Hepatocyte (in vitro differentiated cells): ENCODE measurements around the gene CLIC5.

Experiments
- EZH2phosphoT487 ChIP-seq: fragments of 200-600 bp; sonication (generic); IDR thresholded peaks from one replicate; pipeline ENCODE4 v1.6.1; 2018; ENCODE audit warnings: antibody characterized with exemption, mild to moderate bottlenecking, low read depth, moderate library complexity; ENCODE audit not compliant: unreplicated experiment, severe bottlenecking
- TF ChIP-seq, protein P1 (sequence below): fragments of 200-600 bp; sonication (generic); IDR thresholded peaks from 2 replicates; pipeline ENCODE4 v1.5.1; 2016; ENCODE audit warnings: antibody characterized with exemption, mild to moderate bottlenecking; ENCODE audit not compliant: poor library complexity

DNA sequence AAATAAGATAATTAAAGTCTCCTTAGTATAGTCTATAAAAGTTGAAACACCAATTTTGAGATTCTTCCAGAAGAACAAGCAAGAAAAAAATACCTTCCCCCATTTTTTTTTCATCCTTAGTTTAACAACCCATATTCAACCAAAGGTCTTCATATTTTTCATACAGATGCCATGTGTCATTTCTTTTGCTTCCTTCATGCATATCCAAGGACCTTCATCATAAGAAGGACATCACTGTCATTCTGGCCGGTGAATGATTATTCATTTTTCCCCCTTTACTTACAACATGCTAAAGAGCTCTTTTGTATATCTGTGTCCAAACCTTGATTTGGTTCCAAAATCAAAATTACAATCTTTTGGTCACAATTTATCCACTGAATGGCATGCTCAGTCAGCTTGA is 21.3 kb upstream of the CLIC5 start:
- TF ChIP-seq EZH2phosphoT487 = no peak
- TF ChIP-seq, protein P1, sequence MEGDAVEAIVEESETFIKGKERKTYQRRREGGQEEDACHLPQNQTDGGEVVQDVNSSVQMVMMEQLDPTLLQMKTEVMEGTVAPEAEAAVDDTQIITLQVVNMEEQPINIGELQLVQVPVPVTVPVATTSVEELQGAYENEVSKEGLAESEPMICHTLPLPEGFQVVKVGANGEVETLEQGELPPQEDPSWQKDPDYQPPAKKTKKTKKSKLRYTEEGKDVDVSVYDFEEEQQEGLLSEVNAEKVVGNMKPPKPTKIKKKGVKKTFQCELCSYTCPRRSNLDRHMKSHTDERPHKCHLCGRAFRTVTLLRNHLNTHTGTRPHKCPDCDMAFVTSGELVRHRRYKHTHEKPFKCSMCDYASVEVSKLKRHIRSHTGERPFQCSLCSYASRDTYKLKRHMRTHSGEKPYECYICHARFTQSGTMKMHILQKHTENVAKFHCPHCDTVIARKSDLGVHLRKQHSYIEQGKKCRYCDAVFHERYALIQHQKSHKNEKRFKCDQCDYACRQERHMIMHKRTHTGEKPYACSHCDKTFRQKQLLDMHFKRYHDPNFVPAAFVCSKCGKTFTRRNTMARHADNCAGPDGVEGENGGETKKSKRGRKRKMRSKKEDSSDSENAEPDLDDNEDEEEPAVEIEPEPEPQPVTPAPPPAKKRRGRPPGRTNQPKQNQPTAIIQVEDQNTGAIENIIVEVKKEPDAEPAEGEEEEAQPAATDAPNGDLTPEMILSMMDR = no peak
